Endodermal cell (in vitro differentiated cells): ENCODE data around the gene HOXB2. TPM values are rescaled to one million over a fixed set of nuclear protein-coding genes. Genes with fewer than 3 reads are reported as not detected.

ENCODE experiments used
- DNase-seq: peaks from one replicate; pipeline ENCODE4 v3.0.0-alpha.2; 2017
- H3K27ac ChIP-seq: 2 replicates; pipeline ENCODE4 v1.5.1; 2013; ENCODE audit warnings: mild to moderate bottlenecking, low read depth, low read length, moderate library complexity
- H3K27me3 ChIP-seq: 2 replicates; pipeline ENCODE4 v1.6.1; 2013; ENCODE audit warnings: mild to moderate bottlenecking, low read length, moderate library complexity; ENCODE audit not compliant: insufficient read depth, control insufficient read depth, poor library complexity, severe bottlenecking
- H3K36me3 ChIP-seq: 2 replicates; pipeline ENCODE4 v1.7.0; 2013; ENCODE audit warnings: mild to moderate bottlenecking, low read length, moderate library complexity; ENCODE audit not compliant: control insufficient read depth, insufficient read depth
- H3K4me1 ChIP-seq: one replicate; pipeline ENCODE4 v1.7.0; 2013; ENCODE audit warnings: low read length; ENCODE audit not compliant: control insufficient read depth, insufficient read depth
- H3K4me3 ChIP-seq: 2 replicates; pipeline ENCODE4 v1.5.1; 2013; ENCODE audit warnings: mild to moderate bottlenecking, low read length, moderate library complexity
- H3K9ac ChIP-seq: 2 replicates; pipeline ENCODE4 v1.6.1; 2013; ENCODE audit warnings: mild to moderate bottlenecking, low read length, moderate library complexity; ENCODE audit not compliant: poor library complexity, severe bottlenecking; ENCODE audit errors: extremely low read depth
- H3K9me3 ChIP-seq: 2 replicates; pipeline ENCODE4 v1.6.1; 2013; ENCODE audit warnings: mild to moderate bottlenecking, low read length, moderate library complexity; ENCODE audit not compliant: control insufficient read depth
- H3K27ac Mint-ChIP-seq: 2 replicates; pipeline ENCODE4 v1.8.0; 2020; ENCODE audit warnings: mixed read lengths
- H3K27me3 Mint-ChIP-seq: 2 replicates; pipeline ENCODE4 v1.8.0; 2021; ENCODE audit warnings: mild to moderate bottlenecking, mixed read lengths; ENCODE audit not compliant: insufficient read depth
- H3K36me3 Mint-ChIP-seq: 2 replicates; pipeline ENCODE4 v1.8.0; 2020; ENCODE audit warnings: low read depth, mixed read lengths
- H3K4me1 Mint-ChIP-seq: 2 replicates; pipeline ENCODE4 v1.8.0; 2020; ENCODE audit warnings: mixed read lengths
- H3K4me3 Mint-ChIP-seq: 2 replicates; pipeline ENCODE4 v1.8.0; 2020; ENCODE audit warnings: mild to moderate bottlenecking, moderate library complexity, mixed read lengths
- H3K9me3 Mint-ChIP-seq: 2 replicates; pipeline ENCODE4 v1.8.0; 2020; ENCODE audit warnings: mild to moderate bottlenecking, mixed read lengths
- CTCF ChIP-seq: fragments of 200-600 bp; sonication (generic); conservative IDR thresholded peaks from 2 replicates; pipeline ENCODE4 v1.5.0; 2021; ENCODE audit warnings: antibody characterized with exemption, mild to moderate bottlenecking
- WGBS, 2 experiments: methylation state at CpG; one replicate each; pipeline versions ENCODE4 v1.1.5 to v1.1.7; 2013; ENCODE audit warnings: missing lambda C conversion rate in 2 of 2, mixed read lengths in 1 of 2; ENCODE audit not compliant: insufficient coverage in 1 of 2, insufficient read length in 1 of 2; 5-methylcytosine and 5-hydroxymethylcytosine counted together
- total RNA-seq, 2 donors: library from RNA; stranded (reverse); fragmentation: NEBNext Ultra II Directional in 1 of 2; extraction: Animal tissue kit (Norgen Biotek cat#: 25700) in 1 of 2; gene quantifications; 2 replicates in 1 of 2; 3 replicates in 1 of 2; pipeline ENCODE4 v1.2.1, GENCODE V29; 2021

Gene HOXB2
- total RNA-seq, 2 donors from 2014 or later: 0.22 TPM; not detected in 1

GRCh38 chr17:48499248-48499647 lies 45.7 kb downstream of the HOXB2 start:
- H3K27me3 ChIP-seq: peaks cover 70% of the 10 kb centered on the region
- H3K4me1 Mint-ChIP-seq: peaks cover 33% of the 10 kb centered on the region
- no peak overlapping the region for H3K4me3 ChIP-seq
- H3K36me3 ChIP-seq: no peaks in the 10 kb centered on the region
- H3K9ac ChIP-seq: no peak overlapping the region
- H3K27ac ChIP-seq: no peak overlapping the region
- no peak for DNase-seq
- H3K27me3 Mint-ChIP-seq: peaks cover 95% of the 10 kb centered on the region
- no peaks in the 10 kb centered on the region for H3K9me3 ChIP-seq
- H3K27ac Mint-ChIP-seq: no peak overlapping the region
- no peaks in the 10 kb centered on the region for H3K9me3 Mint-ChIP-seq
- H3K4me1 ChIP-seq: peaks cover 24% of the 10 kb centered on the region
- WGBS, 2 experiments: 85 to 96% methylated on average over 2 to 3 of the region's 3 CpGs
- no peak for TF ChIP-seq CTCF
- no peak overlapping the region for H3K4me3 Mint-ChIP-seq
- no peaks in the 10 kb centered on the region for H3K36me3 Mint-ChIP-seq

DNA sequence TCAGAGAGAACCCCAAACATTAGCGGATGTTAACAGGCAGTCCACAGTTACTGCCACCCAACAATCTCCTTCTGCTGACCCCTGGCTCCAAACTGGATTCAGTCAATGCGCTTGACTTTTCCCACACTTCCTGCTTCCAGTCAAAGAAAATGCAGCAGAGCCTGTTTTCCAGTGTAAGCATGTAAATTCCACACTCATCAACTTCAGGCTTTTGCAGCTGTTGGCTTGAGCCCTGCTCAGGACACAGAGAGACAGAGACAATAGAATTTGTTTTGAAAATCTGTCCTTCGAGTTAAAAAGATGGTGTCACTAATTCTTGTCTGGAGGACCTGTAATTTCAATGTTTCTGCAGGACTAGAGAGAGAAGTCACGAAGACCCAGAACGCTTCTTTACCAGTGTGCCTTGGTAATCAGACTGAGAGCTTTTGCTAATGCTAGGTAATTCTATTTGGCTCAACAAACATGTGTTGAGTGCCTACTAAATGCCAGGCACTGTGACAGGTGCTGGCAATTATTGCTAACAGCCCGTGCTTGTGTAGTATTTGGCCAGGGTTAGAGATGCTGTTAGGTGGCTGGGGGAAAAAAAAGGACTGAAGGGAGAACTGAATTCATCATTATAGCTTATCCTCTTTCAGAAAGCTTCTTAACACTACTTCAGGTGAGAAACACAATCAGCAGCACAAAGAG lies 46.6 kb downstream of the HOXB2 start:
- H3K27ac ChIP-seq: no peak overlapping the region

DNA sequence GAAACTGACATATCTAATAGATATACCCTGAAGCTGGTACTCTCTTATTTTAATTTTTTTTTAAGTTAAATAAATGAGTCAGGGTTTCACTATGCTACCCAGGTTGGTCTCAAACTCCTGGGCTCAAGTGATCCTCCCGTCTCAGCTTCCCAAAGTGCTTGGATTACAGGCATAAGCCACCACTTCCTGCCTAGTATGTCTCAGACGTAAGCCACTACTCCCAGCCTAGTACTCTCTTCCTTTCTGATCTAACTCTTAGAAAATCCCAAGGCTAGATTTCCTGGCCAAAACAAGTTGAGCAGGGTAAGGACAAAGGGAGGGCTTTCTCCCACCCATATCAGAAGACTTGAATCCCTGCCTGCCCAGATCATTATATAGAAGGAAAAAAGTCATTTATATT lies 47.8 kb downstream of the HOXB2 start:
- no peak for TF ChIP-seq CTCF
- Histone ChIP-seq H3K36me3 (no peaks in the 10 kb centered on the region), H3K9me3 (no peaks in the 10 kb centered on the region), H3K27me3 (peaks cover 83% of the 10 kb centered on the region), H3K4me1 (peaks cover 16% of the 10 kb centered on the region), H3K9ac (no peak overlapping the region), H3K27ac (no peak overlapping the region), H3K4me3 (no peak overlapping the region)
- no peaks in the 10 kb centered on the region for H3K36me3 Mint-ChIP-seq
- H3K27me3 Mint-ChIP-seq: peaks cover 97% of the 10 kb centered on the region
- 74 to 81% methylated on average over 2 of the region's 2 CpGs for WGBS, 2 experiments
- DNase-seq: no peak
- no peaks in the 10 kb centered on the region for H3K9me3 Mint-ChIP-seq
- no peak overlapping the region for H3K4me3 Mint-ChIP-seq
- H3K27ac Mint-ChIP-seq: no peak overlapping the region
- H3K4me1 Mint-ChIP-seq: peaks cover 22% of the 10 kb centered on the region

More for the DNA sequence above, 46.6 kb downstream of the HOXB2 start:
- no peaks in the 10 kb centered on the region for H3K9me3 Mint-ChIP-seq
- H3K4me1 ChIP-seq: peaks cover 20% of the 10 kb centered on the region
- peaks cover 79% of the 10 kb centered on the region for H3K27me3 ChIP-seq
- H3K4me3 ChIP-seq: no peak overlapping the region
- H3K9me3 ChIP-seq: no peaks in the 10 kb centered on the region
- H3K27me3 Mint-ChIP-seq: peaks cover 95% of the 10 kb centered on the region
- no peaks in the 10 kb centered on the region for H3K36me3 ChIP-seq
- no peak for DNase-seq
- no peak overlapping the region for H3K4me3 Mint-ChIP-seq
- H3K4me1 Mint-ChIP-seq: peaks cover 23% of the 10 kb centered on the region
- TF ChIP-seq CTCF: no peak
- no peak overlapping the region for H3K27ac Mint-ChIP-seq
- no peaks in the 10 kb centered on the region for H3K36me3 Mint-ChIP-seq
- no peak overlapping the region for H3K9ac ChIP-seq
- WGBS, 2 experiments: 69 to 86% methylated on average over 4 to 6 of the region's 6 CpGs
